T-helper 22 cell (primary cell): ENCODE measurements around the gene RNF39.

Source experiments
- DNase-seq: peaks from one replicate; pipeline ENCODE4 v3.0.0-alpha.2; 2020; ENCODE audit warnings: low read depth

RNF39 gene

DNA sequence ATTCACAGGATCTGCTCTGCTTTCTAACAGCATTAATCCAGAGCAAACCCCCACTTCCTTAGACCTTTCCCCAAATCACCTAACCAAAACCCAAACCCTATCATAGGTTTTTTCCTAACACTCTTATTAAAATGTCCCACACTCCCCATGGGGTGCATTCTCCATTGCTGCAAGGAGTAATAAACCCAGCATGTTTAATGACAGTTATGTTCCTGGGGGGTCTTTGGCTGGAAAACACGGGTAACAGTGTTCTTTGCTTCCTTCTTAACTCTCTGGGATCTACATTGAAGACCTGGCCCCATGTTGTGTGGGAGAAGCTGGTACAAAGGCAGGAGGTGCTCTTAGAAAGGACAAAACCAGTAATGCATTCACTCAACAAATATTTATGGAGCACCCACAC, 21.3 kb upstream of the RNF39 start:
- DNase-seq = no peak

DNA sequence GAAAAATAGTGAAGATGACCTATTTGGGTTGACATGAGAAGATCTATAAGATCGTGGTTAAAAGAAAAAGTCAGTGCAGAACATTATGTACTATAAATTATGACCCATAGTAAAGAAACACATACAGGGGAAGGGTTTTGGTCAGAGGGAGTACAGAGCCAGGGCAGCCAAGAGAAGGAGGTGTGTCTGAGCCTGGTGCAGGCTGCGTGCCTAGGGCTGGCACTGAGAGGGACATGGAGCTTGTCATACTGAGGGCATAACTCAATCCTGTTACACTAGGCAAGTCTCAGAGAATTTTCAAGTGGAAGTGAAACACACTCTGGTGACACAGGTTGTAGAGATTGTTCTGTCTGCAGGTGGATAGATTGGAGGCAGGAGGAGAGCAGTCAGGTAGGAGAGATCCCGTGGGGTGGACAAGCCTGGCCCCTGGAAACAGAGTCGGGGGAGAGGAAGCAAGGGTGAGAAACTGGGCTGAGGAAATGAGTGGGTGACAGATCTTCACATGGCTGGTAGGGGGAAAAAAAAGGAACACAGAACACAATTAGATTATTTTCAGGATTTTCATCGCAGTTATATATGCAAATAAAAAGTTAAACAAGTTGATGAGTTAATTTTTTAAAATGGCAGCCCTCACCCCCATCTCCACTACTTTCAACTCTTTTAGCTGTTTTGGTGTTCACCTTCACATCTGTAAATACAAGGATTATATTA, 18.5 kb upstream of the RNF39 start:
- no peak for DNase-seq

DNA sequence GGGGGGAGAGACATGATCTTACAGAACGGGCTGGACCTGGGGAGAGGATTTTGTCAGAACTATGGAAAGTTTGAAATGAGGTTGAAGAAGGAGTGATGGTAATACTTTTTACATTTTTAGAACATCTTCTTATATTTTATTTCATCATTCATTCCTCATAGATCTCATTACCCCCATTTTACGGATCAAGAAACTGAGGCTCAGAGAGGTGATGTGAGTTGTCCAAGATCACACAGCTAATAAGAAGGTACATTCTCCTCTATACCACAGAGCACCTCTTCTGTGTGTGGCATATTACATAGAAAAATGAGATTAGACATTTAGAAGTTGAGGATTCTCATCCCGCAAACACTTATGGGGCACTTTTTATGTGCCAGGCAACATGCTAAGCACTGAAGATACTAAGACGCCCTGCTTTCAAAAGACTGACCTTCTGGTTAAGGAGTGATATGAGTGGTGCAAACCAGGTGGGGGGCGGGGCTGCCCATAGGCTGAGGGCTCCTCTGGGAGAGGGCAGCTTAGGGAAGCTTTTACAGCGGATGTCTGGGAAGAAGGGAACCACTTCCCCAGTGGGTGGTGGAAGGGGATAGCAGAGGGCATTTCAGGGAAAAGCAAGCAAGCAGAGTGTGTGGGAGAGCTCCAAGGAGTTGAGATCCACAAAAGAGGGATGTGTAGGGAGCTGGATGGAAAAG, 17.4 kb upstream of the RNF39 start:
- no peak for DNase-seq

DNA sequence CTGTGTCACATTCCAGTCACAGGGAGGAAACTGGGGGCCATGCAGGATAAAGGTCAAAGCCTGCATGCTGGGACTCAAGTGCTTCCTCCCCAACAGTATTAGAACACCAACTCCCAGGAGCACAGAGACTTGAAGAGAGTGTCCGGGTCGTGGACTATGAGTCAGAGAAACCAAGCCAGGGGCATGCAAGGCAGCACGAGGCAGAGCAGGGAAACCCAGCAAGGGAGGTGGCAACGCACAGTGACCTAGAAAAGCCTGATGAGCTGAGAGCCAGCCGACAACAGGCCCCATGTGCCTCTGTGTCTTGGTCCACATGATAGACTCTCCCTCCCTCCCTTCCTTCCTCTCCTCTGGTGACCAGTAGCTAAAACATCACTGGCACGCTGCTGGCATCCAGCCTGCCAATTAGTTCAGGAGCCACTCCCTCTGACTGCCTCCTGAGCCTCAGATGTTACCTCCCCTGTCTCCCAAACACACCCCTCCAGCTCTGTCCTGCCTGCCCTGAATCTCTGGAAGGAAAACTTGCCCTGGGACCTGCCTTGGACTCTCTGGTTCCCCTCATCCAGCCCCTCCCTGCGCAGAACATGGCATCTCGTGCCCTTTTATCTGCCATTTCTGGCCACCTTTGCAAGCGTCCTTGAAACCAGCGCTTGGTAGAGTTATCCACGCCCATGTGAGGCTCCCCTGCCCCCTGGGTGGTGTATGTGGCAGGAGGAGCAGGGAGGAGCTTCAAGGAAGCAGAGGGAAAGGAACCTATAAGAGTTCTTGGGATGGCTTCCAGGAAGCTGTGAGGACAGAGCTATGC, 16.2 kb upstream of the RNF39 start:
- no peak for DNase-seq

DNA sequence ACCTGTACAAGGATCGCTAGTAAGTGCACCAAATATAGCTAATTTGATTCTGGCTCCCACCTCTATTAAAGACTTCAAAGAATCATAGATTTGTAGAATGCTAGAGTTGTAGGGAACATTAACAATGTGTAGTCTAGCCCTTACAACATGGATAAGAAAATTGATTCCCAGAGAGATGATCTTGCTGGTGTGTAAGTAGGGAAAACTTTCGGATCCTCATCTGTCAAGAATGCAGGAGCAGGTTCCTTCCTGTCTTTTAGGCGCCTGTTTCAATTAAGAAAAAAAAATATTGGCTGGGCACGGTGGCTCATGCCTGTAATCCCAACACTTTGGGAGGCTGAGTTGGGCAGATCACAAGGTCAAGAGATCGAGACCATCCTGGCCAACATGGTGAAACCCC, 12.3 kb upstream of the RNF39 start:
- no peak for DNase-seq

DNA sequence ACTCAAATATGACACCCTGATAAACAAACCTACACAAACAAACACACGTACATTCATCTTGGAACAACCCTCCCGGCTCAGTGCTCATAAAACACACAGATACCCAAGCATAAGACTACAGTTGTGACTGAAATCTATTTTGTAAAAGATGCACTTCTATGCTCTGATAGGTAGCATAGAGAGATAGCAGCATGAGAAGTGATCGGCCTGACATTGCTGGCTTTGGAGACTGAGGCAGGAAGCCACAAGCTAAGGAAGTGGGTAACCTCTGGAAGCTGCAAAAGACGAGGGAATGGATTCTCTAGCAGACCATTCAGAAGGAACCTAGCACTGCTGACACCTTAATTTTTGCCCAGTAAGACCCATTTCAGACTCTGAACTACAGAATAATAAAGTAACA, 1.6 kb upstream of the RNF39 start:
- no peak for DNase-seq

DNA sequence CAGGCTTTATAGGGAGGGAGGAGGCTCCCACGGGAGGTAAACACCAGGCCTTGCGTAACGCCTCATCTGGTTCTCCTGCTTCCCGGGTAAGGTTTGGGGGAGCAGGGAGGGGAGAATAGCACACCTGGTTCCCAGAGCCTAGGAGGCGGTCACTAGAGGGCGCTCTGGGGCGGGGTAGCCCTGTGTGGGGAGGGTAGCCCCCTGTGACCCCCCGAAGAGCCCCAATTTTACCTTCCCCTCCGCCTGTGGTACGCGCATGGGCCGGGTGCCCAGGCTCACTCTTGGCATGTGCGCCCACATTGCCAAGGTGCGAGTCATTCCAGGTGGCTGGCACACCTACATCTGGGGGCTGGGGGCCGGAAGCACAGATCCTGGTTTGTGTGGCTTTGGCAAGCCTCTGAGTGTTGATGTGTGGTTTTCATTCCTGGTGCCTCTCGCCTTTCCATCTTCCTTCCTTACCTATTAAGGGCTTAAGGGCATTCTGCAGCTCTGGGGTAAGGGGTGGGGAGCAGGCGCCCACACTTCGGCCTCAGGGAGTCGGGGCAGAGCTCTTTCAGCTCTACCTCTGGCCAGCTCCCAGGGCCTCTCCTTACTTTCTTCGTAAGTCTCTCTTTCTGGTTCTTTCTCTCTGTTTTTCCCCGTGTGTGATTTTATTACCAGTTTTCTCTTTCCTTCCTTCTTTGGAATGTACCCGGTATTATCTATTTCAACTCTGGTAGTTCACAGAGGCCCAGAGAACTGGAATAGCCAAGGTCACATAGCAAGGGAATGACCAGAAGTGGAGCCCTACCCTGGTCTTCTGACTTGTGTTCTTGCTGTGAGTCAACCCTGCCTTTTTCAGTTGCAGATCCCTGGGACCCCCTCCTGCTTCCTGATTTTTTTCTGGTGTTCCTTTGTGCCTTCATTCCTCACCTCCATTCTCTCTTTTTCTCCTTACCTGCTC, 492 bp upstream of the RNF39 start:
- DNase-seq = no peak

DNA sequence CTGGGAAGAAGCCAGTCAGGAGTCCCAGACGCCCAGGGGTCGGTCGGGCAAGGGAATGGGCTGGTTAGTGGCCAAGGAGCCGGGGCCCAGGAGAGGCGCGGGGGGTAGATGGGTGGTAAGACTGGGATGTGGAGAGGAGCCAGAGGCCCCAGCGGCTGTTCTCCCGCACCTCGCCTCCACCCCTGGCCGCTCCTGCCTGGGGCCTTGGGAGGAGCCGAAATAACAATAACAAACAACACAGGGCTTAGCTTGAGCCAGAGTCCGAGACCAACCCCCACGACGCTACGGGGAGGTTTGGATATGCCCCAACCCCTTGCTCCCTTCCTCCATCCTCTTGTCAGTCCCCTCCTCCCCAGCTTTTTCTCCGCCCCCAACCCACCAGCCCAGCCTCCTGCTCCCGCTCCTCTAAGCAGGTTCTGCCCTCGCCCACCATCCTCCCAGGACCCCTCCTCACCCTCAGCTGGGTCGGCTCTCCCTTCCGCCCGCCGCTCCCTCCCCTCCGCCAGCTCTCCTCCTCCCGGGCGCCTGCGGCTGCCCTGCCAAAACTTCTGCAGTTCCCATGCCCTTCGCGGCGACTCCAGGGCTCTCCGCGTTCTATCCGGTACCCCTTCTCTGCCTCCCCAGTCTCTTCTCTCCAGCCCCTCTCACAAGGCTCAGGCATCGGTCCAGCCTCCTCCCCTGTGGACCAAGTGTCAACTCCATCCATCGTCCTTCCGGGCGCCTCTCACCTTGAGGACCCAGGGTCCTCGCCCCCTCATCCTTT, 1.1 kb downstream of the RNF39 start:
- DNase-seq = no peak

DNA sequence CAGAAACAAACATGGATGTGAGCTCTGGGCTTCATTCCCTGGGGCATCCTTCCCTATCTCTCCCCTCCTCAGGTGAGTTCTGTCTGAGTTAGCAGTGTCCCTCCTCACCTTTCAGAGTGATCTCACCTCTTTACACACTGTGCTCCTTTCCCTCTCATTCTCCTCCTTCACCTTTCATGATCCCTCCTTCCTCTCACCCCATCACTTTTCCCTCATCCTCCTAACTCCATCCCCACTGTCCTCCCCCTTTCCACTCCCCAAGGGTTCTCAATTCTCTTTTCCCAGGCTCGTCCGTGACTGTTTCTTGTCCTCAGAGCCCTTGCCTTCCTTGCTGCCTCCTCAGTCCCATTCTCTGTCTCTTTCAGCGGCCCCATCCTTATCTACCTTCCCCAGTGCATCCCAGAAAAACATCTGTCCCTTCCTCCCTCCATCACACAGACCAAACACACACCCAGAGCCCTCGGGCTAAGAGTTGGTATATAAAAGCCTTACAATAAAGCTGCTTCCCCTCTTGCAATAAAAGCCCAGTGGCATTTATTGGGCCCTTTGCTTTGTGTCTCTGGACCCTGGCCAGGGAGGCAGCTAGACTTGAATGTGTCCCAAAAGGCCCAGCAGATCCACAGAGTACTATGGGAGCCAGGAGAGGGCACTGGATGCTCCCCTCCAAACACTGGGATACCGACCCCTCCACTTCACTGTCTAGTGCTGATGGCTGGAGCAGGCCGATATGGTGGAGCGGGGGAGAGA, 1.9 kb downstream of the RNF39 start:
- DNase-seq = no peak

DNA sequence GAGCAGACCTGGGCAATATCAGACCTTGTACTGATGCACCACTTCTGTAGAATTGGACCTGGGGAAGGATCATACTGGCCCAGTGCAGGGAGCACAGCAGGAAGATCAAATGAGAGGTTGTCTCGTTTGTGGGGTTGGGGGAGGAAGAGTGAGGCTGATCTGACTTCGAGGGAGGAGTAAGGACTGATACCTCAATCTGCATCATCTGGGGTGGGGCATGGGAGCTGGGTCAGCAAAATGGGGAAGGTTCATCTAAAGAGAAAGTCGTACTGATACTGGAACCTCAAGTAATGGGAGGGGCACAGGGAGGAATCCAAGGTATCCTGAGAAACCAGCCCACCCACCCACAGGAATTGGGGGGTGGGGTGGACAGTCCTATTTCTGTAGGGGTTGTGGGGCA, 3.7 kb downstream of the RNF39 start:
- DNase-seq = no peak

DNA sequence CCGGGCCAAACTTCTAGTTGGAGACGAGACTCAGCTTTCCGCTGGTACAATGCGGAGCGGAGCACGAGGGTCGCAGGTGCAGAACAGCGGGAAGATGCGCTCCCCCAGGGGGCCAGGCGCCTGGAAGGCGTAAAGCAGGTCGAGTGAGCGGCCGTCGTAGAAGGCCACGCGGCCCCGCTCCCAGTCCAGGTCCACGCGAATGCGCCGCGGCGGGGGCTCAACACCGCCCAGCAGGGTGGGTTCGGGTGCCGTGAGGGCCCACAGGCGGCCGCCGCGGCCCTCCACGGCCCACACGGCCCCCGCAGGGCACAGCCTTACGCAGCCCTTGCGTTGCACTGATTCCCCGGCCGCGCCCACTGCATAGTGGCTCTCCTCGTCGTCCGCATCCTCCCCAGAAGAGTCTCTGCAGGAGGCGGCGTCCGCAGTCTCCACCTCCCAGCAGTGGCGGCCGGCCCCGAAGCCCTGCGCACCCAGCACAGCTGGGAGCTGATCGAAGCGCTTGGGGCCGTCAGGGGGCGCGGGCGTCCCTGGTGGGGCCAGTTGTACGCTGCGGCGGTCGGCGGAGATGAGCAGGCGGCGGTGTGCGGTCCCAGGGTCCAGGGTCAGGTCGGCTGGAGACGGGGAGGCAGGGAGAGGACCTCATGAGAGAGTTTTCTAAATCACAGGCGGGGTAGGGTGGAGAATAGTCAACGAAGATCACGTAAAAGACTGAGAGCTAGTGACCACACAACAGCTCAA, 4.3 kb downstream of the RNF39 start:
- no peak for DNase-seq

DNA sequence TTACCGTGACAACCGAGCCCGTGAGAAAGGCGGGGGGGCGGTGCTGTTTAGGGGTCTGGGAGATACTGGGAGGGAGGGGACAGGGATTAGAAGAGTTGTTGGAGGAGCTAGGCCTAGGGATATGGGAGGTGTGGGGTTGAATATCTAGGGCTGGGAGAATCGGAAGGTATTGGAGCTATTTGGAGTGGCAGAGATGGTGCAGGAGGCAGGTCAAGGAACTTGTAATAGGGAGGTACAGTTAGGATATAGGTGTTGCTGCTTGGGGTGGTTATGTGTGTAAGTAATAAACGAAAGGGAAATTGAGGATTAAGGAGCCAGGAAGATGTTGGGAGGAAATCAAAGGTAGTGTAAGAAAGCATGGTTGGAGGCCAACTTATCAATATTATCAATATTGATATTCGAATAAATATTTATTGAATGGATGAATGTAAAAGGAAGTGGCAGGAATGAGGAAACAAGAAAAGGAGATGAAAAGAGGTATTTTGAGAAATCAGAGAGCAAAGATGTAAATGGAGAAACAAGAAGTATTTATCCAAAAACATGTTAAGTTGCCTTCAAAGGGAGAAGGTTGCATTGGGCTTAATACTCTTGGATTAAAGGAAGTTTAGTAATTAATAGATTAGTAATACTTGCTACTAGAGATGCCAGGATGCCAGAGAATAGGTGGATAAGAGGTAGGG, 8.0 kb downstream of the RNF39 start:
- DNase-seq = no peak

DNA sequence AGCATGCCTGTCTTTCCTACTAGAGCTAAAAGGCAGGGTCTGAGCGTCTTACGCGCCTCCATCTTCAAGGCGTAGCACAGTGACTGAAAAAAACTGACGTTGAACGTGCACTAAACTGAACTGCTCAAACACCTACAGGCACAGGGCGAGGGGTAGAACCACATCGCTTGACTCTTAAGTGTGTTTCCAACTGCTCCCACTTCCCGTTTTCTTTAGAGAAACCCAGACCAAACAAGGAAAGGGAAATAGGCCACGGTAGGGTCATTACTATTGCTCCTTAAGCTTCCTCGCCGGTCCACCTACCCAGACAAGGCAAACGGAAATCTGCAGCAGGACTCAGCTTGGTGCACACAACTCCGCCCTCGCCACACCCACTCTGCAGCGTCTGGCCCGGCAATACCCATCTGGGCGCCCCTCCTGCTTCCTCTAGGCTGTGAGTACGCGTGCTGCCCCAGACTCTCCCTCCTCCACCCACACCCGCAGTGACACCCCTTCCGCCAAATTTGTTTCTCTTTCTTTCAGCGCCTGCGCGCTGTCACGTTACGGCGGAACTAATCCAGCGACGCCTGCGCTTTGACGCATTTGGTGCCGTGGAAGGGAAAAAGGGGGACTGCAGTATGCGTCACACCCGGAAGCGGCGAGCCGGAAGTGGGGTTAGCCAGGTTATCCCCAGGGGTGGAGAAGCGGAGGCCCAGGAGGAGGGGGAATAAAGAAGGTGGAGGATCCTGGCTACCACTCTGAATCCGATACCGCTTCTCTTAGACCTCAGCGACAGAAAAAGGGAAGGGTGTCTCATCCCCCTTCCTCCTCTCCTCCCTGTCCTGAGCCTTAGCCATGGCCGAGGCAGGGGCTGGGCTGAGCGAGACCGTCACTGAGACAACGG, 8.8 kb downstream of the RNF39 start, which contains the start of gene PPP1R11:
Gene PPP1R11 (plus strand): TSS at position 622 of the 883 bp plus-strand sequence. CDS start 213 bp downstream, at position 835.
- DNase-seq = peak; percentile 99

DNA sequence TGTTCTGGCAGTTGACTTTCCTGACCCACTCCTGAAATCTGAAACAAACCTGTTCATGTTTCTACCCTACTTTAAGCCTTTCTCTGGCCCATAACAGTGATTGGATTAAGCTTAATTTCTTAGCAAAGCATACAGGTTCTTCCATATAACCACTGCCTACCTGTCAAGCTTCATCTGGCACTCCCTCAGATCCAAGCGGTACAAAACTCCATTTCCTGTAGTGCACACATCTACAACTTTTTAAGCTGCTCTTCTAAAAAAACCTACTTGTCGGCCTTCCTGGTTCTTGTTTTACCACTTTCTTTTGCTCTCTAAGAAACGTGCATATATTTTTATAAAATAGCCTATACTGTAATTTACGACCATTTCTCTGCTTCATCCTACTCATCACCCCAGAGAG, 9.5 kb downstream of the RNF39 start:
- no peak for DNase-seq

DNA sequence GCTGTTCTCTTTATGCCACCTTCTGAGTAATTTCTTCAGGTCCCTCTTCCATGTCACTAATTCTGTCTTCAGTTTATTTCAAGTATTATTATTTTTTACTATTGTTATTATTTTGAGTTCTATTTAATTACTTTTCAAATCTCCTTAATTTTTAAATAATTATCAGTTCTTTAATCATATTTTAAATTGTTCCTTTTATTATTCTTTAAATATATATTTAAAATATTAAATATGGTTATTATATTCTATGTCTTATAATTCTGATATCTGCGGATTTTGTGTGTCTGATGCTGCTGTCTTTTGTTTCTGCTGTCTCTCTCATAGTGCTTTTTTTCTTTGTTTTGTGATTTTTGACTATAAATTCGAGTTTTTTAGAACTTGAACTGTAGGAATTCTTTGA, 12.3 kb downstream of the RNF39 start:
- DNase-seq = no peak

DNA sequence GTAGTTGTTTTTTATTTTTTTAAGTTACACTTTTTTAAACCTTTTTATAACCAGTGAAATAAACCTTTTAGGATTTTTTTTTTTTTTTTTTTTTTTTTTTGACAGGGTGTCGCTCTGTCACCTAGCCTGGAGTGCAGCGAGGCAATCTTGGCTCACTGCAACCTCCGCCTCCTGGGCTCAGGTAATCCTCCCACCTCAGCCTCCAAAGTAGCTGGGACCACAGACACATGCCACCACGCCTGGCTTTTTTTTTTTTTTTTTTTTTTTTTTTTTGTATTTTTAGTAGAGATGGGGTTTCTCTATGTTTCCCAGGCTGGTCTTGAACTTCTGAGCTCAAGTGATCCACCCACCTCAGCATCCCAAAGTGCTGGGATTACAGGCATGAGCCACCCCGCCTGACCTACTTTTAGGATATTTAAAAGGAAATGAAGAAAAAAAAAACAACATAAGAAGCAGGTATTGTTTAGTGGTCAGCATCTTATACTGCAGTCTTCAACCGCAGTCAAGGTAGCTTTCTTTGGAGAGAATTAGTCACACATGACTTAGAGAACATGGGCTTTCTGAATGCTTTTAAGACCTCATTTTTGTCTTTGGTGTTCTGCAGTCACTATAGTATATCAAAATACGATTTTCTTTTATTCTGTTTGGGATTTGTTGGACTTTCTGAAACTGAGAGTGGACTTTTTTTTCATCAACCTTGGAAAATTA, 12.9 kb downstream of the RNF39 start:
- no peak for DNase-seq

DNA sequence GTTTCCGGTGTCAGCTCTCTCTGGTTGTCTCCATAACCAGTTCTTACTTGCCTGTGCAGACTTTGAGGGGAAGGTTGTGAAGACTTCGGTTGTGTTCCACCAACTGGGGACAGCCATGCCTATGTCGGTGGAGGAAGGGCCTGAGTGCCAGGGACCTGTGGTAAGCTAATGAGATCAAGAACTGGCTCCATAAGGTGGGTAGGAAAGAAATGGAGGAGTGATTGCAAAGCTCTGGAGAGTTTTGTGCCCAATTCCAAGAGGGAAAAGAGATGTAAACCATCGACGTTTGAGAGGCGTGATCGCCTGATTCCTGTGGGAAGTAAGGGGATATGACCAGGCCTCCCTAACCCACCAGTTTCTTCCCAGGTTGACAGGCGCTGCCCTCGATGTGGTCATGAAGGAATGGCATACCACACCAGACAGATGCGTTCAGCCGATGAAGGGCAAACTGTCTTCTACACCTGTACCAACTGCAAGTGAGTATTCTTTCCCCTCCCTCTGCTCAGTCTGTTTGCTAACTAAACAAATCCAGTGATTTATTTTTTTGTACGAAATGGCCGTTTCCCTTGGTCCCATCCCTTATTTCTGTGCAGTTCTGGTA, 13.6 kb downstream of the RNF39 start:
- no peak for DNase-seq
